Endodermal cell (in vitro differentiated cells): ENCODE results near the gene SH3BGRL2. TPM values are rescaled to one million over a fixed set of nuclear protein-coding genes. Genes with fewer than 3 reads are reported as not detected.

Source experiments
- DNase-seq: peaks from one replicate; pipeline ENCODE4 v3.0.0-alpha.2; 2017
- H3K27ac ChIP-seq: 2 replicates; pipeline ENCODE4 v1.5.1; 2013; ENCODE audit warnings: mild to moderate bottlenecking, low read depth, low read length, moderate library complexity
- H3K27me3 ChIP-seq: 2 replicates; pipeline ENCODE4 v1.6.1; 2013; ENCODE audit warnings: mild to moderate bottlenecking, low read length, moderate library complexity; ENCODE audit not compliant: insufficient read depth, control insufficient read depth, poor library complexity, severe bottlenecking
- H3K36me3 ChIP-seq: 2 replicates; pipeline ENCODE4 v1.7.0; 2013; ENCODE audit warnings: mild to moderate bottlenecking, low read length, moderate library complexity; ENCODE audit not compliant: control insufficient read depth, insufficient read depth
- H3K4me1 ChIP-seq: one replicate; pipeline ENCODE4 v1.7.0; 2013; ENCODE audit warnings: low read length; ENCODE audit not compliant: control insufficient read depth, insufficient read depth
- H3K4me3 ChIP-seq: 2 replicates; pipeline ENCODE4 v1.5.1; 2013; ENCODE audit warnings: mild to moderate bottlenecking, low read length, moderate library complexity
- H3K9ac ChIP-seq: 2 replicates; pipeline ENCODE4 v1.6.1; 2013; ENCODE audit warnings: mild to moderate bottlenecking, low read length, moderate library complexity; ENCODE audit not compliant: poor library complexity, severe bottlenecking; ENCODE audit errors: extremely low read depth
- H3K9me3 ChIP-seq: 2 replicates; pipeline ENCODE4 v1.6.1; 2013; ENCODE audit warnings: mild to moderate bottlenecking, low read length, moderate library complexity; ENCODE audit not compliant: control insufficient read depth
- H3K27ac Mint-ChIP-seq: 2 replicates; pipeline ENCODE4 v1.8.0; 2020; ENCODE audit warnings: mixed read lengths
- H3K27me3 Mint-ChIP-seq: 2 replicates; pipeline ENCODE4 v1.8.0; 2021; ENCODE audit warnings: mild to moderate bottlenecking, mixed read lengths; ENCODE audit not compliant: insufficient read depth
- H3K36me3 Mint-ChIP-seq: 2 replicates; pipeline ENCODE4 v1.8.0; 2020; ENCODE audit warnings: low read depth, mixed read lengths
- H3K4me1 Mint-ChIP-seq: 2 replicates; pipeline ENCODE4 v1.8.0; 2020; ENCODE audit warnings: mixed read lengths
- H3K4me3 Mint-ChIP-seq: 2 replicates; pipeline ENCODE4 v1.8.0; 2020; ENCODE audit warnings: mild to moderate bottlenecking, moderate library complexity, mixed read lengths
- H3K9me3 Mint-ChIP-seq: 2 replicates; pipeline ENCODE4 v1.8.0; 2020; ENCODE audit warnings: mild to moderate bottlenecking, mixed read lengths
- CTCF ChIP-seq: fragments of 200-600 bp; sonication (generic); conservative IDR thresholded peaks from 2 replicates; pipeline ENCODE4 v1.5.0; 2021; ENCODE audit warnings: antibody characterized with exemption, mild to moderate bottlenecking
- WGBS, 2 experiments: methylation state at CpG; one replicate each; pipeline versions ENCODE4 v1.1.5 to v1.1.7; 2013; ENCODE audit warnings: missing lambda C conversion rate in 2 of 2, mixed read lengths in 1 of 2; ENCODE audit not compliant: insufficient coverage in 1 of 2, insufficient read length in 1 of 2; 5-methylcytosine and 5-hydroxymethylcytosine counted together
- total RNA-seq, 2 donors: library from RNA; stranded (reverse); fragmentation: NEBNext Ultra II Directional in 1 of 2; extraction: Animal tissue kit (Norgen Biotek cat#: 25700) in 1 of 2; gene quantifications; 2 replicates in 1 of 2; 3 replicates in 1 of 2; pipeline ENCODE4 v1.2.1, GENCODE V29; 2021

The SH3BGRL2 gene
- total RNA-seq, 2 donors from 2014 or later: 24.3 to 40.1 TPM

DNA sequence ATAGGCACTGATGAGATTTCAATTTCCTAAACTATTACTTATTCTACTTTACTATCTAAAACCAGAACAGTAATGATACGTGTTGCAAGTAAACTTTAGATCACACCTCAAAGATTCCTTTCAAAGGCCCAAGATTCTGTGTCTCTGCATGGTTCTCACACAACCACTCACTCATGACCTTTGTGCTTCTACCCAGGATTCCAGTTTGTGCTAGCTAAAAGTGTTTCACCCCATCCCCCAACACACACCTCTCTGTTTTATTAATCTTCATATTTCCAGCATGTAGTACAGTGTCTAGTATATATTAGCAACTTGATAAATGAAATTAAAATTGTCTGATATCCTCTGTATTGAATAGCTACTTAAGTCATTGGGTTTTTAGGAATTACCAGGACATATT, 8.8 kb upstream of the SH3BGRL2 start:
- H3K36me3 ChIP-seq: no peaks in the 10 kb centered on the region
- no peak for TF ChIP-seq CTCF
- WGBS, 2 experiments: 80 to 86% methylated on average over 1 of the region's 1 CpG

GRCh38 chr6:79623106-79623505, 8.0 kb upstream of the SH3BGRL2 start:
- Histone ChIP-seq H3K4me1 (no peaks in the 10 kb centered on the region), H3K4me3 (no peak overlapping the region), H3K27ac (no peak overlapping the region), H3K27me3 (no peaks in the 10 kb centered on the region), H3K9me3 (no peaks in the 10 kb centered on the region), H3K36me3 (no peaks in the 10 kb centered on the region), H3K9ac (no peak overlapping the region)
- Mint-ChIP-seq H3K36me3 (no peaks in the 10 kb centered on the region), H3K4me1 (peaks cover 4% of the 10 kb centered on the region), H3K27me3 (no peaks in the 10 kb centered on the region), H3K4me3 (no peak overlapping the region), H3K9me3 (no peaks in the 10 kb centered on the region), H3K27ac (no peak overlapping the region)
- no peak for TF ChIP-seq CTCF
- WGBS, 2 experiments: 91 to 100% methylated on average over 5 of the region's 5 CpGs
- no peak for DNase-seq

More for the DNA sequence above, 8.8 kb upstream of the SH3BGRL2 start:
- Histone ChIP-seq H3K27ac (no peak overlapping the region), H3K4me3 (no peak overlapping the region), H3K27me3 (no peaks in the 10 kb centered on the region), H3K9ac (no peak overlapping the region), H3K9me3 (no peaks in the 10 kb centered on the region), H3K4me1 (no peaks in the 10 kb centered on the region)
- Mint-ChIP-seq H3K9me3 (no peaks in the 10 kb centered on the region), H3K4me1 (peaks cover 6% of the 10 kb centered on the region), H3K27ac (peak overlapping the region; percentile 23), H3K36me3 (no peaks in the 10 kb centered on the region), H3K4me3 (no peak overlapping the region), H3K27me3 (no peaks in the 10 kb centered on the region)
- no peak for DNase-seq

- H3K9ac ChIP-seq: no peak overlapping the region
- H3K9me3 ChIP-seq: no peaks in the 10 kb centered on the region
- H3K4me3 Mint-ChIP-seq: no peak overlapping the region
- H3K4me1 ChIP-seq: no peaks in the 10 kb centered on the region
- no peak overlapping the region for H3K27ac ChIP-seq
- no peaks in the 10 kb centered on the region for H3K36me3 ChIP-seq
- no peaks in the 10 kb centered on the region for H3K9me3 Mint-ChIP-seq
- TF ChIP-seq CTCF: no peak
- no peak overlapping the region for H3K27ac Mint-ChIP-seq
- no peaks in the 10 kb centered on the region for H3K36me3 Mint-ChIP-seq
- H3K27me3 ChIP-seq: no peaks in the 10 kb centered on the region
- peaks cover 12% of the 10 kb centered on the region for H3K27me3 Mint-ChIP-seq
- no peak overlapping the region for H3K4me3 ChIP-seq
- no peak for DNase-seq
- H3K4me1 Mint-ChIP-seq: peaks cover 11% of the 10 kb centered on the region
These were observed 5.4 kb upstream of the SH3BGRL2 start for GRCh38 chr6:79625746-79626145.
